ENCODE results near the gene ZNF500. TPM values are rescaled to one million over a fixed set of nuclear protein-coding genes. Genes with fewer than 3 reads are reported as not detected.

ZNF500 gene
- total and polyA plus RNA-seq, 4 donors: 3.0 to 7.4 (median 5.0) TPM

DNA sequence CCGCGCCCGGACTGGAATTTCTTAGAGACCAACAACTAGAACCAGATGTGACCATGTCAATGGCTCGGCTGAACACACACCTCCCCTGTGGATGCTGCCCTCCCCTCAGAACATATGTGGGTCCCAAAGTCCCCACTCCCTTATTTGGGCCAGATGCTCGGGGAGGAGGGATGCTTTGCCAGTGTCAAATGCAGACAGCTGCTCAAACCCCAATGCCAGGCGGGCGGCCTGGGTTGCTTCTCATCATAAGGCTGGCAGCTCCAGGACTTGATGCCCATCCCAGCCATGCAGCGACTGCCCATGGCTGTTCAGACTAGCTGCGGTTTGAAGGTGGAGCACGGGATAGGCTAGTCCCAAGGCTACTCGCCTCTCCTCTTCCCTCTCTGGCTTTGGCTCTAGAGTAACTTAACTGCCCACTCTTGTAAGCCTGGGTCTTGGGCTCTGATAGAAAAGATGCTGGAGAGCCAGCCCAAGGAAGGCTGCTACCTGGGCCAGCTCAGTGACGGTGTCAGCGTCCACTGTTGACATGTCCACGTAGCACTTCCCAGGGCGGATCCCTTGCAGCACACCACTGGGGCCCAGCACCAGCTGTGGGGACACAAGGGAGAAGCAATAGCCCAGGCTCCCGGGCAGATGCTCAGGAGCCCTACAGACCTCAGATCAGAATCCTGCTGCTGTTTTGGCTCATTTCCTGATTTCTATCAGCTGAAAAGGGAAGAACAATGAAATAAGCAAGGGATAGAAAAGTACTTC, 46.5 kb upstream of the ZNF500 start (continued):
- no peak for TF ChIP-seq FOXA2 (IDR thresholded peaks at IDR 0.05)

DNA sequence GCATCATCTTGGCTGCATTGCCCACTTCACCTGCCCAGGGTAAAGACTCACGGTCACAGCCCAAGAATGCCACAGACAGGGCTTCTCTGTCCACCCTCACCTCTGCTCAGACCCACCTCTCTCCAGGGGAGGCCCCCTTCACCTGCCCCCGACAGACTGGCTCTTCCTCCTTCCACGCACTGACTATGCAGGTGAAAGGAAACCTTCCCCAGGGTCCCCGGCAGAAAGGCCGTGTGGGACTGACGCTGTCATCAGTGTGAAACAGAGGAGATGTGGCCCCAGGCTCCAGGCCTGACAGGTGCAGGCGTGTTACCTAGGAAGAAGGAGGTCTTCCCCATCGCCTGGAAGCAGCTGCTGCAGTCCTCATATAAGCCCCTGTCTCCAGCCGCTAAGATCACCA, 44.8 kb upstream of the ZNF500 start:
- H3K9ac ChIP-seq (ENCODE audit: low read depth in 1 of 2, low read length in 2 of 2): no peak overlapping the region
- no peak overlapping the region for H3K27ac ChIP-seq (ENCODE audit: low read depth in 1 of 2, low read length in 2 of 2)
- TF ChIP-seq ZBTB33 (IDR thresholded peaks at IDR 0.05): no peak
- TF ChIP-seq JUND (IDR thresholded peaks at IDR 0.05): no peak
- no peak for TF ChIP-seq TAF1 (conservative IDR thresholded peaks at IDR 0.05)
- TF ChIP-seq FOXA1 (IDR thresholded peaks at IDR 0.05): no peak
- TF ChIP-seq FOXA2 (IDR thresholded peaks at IDR 0.05): no peak
- TF ChIP-seq HNF4G (IDR thresholded peaks at IDR 0.05): no peak
- TF ChIP-seq SP1 (IDR thresholded peaks at IDR 0.05): no peak
- TF ChIP-seq, protein P1, sequence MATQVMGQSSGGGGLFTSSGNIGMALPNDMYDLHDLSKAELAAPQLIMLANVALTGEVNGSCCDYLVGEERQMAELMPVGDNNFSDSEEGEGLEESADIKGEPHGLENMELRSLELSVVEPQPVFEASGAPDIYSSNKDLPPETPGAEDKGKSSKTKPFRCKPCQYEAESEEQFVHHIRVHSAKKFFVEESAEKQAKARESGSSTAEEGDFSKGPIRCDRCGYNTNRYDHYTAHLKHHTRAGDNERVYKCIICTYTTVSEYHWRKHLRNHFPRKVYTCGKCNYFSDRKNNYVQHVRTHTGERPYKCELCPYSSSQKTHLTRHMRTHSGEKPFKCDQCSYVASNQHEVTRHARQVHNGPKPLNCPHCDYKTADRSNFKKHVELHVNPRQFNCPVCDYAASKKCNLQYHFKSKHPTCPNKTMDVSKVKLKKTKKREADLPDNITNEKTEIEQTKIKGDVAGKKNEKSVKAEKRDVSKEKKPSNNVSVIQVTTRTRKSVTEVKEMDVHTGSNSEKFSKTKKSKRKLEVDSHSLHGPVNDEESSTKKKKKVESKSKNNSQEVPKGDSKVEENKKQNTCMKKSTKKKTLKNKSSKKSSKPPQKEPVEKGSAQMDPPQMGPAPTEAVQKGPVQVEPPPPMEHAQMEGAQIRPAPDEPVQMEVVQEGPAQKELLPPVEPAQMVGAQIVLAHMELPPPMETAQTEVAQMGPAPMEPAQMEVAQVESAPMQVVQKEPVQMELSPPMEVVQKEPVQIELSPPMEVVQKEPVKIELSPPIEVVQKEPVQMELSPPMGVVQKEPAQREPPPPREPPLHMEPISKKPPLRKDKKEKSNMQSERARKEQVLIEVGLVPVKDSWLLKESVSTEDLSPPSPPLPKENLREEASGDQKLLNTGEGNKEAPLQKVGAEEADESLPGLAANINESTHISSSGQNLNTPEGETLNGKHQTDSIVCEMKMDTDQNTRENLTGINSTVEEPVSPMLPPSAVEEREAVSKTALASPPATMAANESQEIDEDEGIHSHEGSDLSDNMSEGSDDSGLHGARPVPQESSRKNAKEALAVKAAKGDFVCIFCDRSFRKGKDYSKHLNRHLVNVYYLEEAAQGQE (IDR thresholded peaks at IDR 0.05): no peak
- TF ChIP-seq RXRA (IDR thresholded peaks at IDR 0.05): no peak
- no peak for TF ChIP-seq GABPA (IDR thresholded peaks at IDR 0.05 in 1 of 2, conservative IDR thresholded peaks at IDR 0.05 in 1 of 2)
- no peak for TF ChIP-seq HNF4A (conservative IDR thresholded peaks at IDR 0.05)
- H3K27me3 ChIP-seq (ENCODE audit: control insufficient read depth in 4 of 4, insufficient read depth in 4 of 4, low read length in 3 of 4): no peaks in the 10 kb centered on the region
- no peaks in the 10 kb centered on the region for H3K4me1 ChIP-seq (ENCODE audit: control insufficient read depth in 4 of 4, insufficient read depth in 4 of 4, low read length in 3 of 4)
- no peak for DNase-seq (ENCODE audit: low spot score)
- no peak overlapping the region for H3K4me3 ChIP-seq (ENCODE audit: low read depth in 1 of 3, low read length in 3 of 3)
- WGBS: 96% methylated on average over 9 of the region's 9 CpGs
- H3K9me3 ChIP-seq (ENCODE audit: control insufficient read depth in 4 of 4, low read length in 3 of 4): no peaks in the 10 kb centered on the region
- peaks cover 15 to 58% (median 30%) of the 10 kb centered on the region in 4 donors for H3K36me3 ChIP-seq (ENCODE audit: control insufficient read depth in 4 of 4, insufficient read depth in 3 of 4, low read depth in 1 of 4, low read length in 3 of 4)

DNA sequence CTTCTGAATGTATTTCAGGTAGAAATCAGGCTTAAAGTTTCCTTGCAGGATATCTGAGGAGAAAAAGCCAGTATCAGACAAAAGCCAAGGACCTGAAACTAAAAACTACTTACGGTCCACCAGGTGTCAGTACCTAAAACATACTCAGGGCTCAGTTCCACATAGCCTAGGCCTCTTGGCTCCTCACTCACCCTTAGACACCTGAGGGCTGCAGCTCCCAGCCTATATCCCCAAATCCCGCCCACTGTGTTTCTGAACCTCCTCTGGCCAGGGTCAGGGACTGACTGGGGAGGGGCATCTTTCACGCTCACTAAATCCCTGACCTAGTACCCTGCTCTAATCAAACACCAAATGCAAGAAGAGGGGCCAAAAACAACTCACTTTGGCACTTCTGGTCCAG, 44.3 kb upstream of the ZNF500 start:
- TF ChIP-seq, protein P1 (IDR thresholded peaks at IDR 0.05): no peak
- no peak for TF ChIP-seq RAD21 (IDR thresholded peaks at IDR 0.05)
- no peak for TF ChIP-seq HNF4G (IDR thresholded peaks at IDR 0.05)
- TF ChIP-seq FOXA1 (IDR thresholded peaks at IDR 0.05): no peak
- TF ChIP-seq ZBTB33 (IDR thresholded peaks at IDR 0.05): no peak
- no peak for TF ChIP-seq JUND (IDR thresholded peaks at IDR 0.05)
- TF ChIP-seq RXRA (IDR thresholded peaks at IDR 0.05): no peak
- H3K4me3 ChIP-seq (ENCODE audit: low read depth in 1 of 3, low read length in 3 of 3): no peak overlapping the region
- no peaks in the 10 kb centered on the region for H3K27me3 ChIP-seq (ENCODE audit: control insufficient read depth in 4 of 4, insufficient read depth in 4 of 4, low read length in 3 of 4)
- 95% methylated on average over 3 of the region's 3 CpGs for WGBS
- H3K9me3 ChIP-seq (ENCODE audit: control insufficient read depth in 4 of 4, low read length in 3 of 4): no peaks in the 10 kb centered on the region
- peaks cover 15 to 56% (median 30%) of the 10 kb centered on the region in 4 donors for H3K36me3 ChIP-seq (ENCODE audit: control insufficient read depth in 4 of 4, insufficient read depth in 3 of 4, low read depth in 1 of 4, low read length in 3 of 4)
- no peaks in the 10 kb centered on the region for H3K4me1 ChIP-seq (ENCODE audit: control insufficient read depth in 4 of 4, insufficient read depth in 4 of 4, low read length in 3 of 4)
- no peak for DNase-seq (ENCODE audit: low spot score)
- H3K27ac ChIP-seq (ENCODE audit: low read depth in 1 of 2, low read length in 2 of 2): no peak overlapping the region
- no peak overlapping the region for H3K9ac ChIP-seq (ENCODE audit: low read depth in 1 of 2, low read length in 2 of 2)
